Neural cell (in vitro differentiated cells): Measurements from ENCODE around the gene OST4.

Experiments
- EP300 ChIP-seq: fragments of 450-650 bp; conservative IDR thresholded peaks from 2 replicates; pipeline ENCODE4 v1.6.1; 2014; ENCODE audit warnings: antibody characterized with exemption, mild to moderate bottlenecking, moderate library complexity; ENCODE audit not compliant: poor library complexity, severe bottlenecking
- EZH2 ChIP-seq: fragments of 200-600, 300-800 bp; shearing (Covaris generic), sonication (generic); IDR thresholded peaks from 2 replicates; pipeline ENCODE4 v1.6.1; 2014; ENCODE audit warnings: antibody characterized with exemption, low read length, borderline replicate concordance, mild to moderate bottlenecking; ENCODE audit not compliant: insufficient read depth, poor library complexity, severe bottlenecking
- POLR2AphosphoS5 ChIP-seq: IDR thresholded peaks from 2 replicates; pipeline ENCODE4 v1.6.1; 2012
- RAD21 ChIP-seq: fragments of 450-650 bp; conservative IDR thresholded peaks from 2 replicates; pipeline ENCODE4 v1.6.1; 2014; ENCODE audit warnings: antibody characterized with exemption, mild to moderate bottlenecking, moderate library complexity
- REST ChIP-seq: IDR thresholded peaks from 2 replicates; pipeline ENCODE4 v1.6.1; 2012; ENCODE audit warnings: borderline replicate concordance
- SMC3 ChIP-seq: fragments of 450-650 bp; conservative IDR thresholded peaks from 2 replicates; pipeline ENCODE4 v1.6.1; 2014; ENCODE audit warnings: antibody characterized with exemption, mild to moderate bottlenecking, moderate library complexity; ENCODE audit not compliant: poor library complexity
- TAF1 ChIP-seq: IDR thresholded peaks from 2 replicates; pipeline ENCODE4 v1.6.1; 2012; ENCODE audit warnings: low read depth
- TF ChIP-seq, protein P1 (sequence below): fragments of 450-650 bp; IDR thresholded peaks from 2 replicates; pipeline ENCODE4 v1.5.1; 2014; ENCODE audit warnings: antibody characterized with exemption, mild to moderate bottlenecking, moderate library complexity; ENCODE audit not compliant: poor library complexity, severe bottlenecking

- TF ChIP-seq TAF1 (no peak), EZH2 (no peak), POLR2AphosphoS5 (no peak), RAD21 (no peak), EP300 (no peak), SMC3 (no peak), REST (no peak)
- TF ChIP-seq, protein P1, sequence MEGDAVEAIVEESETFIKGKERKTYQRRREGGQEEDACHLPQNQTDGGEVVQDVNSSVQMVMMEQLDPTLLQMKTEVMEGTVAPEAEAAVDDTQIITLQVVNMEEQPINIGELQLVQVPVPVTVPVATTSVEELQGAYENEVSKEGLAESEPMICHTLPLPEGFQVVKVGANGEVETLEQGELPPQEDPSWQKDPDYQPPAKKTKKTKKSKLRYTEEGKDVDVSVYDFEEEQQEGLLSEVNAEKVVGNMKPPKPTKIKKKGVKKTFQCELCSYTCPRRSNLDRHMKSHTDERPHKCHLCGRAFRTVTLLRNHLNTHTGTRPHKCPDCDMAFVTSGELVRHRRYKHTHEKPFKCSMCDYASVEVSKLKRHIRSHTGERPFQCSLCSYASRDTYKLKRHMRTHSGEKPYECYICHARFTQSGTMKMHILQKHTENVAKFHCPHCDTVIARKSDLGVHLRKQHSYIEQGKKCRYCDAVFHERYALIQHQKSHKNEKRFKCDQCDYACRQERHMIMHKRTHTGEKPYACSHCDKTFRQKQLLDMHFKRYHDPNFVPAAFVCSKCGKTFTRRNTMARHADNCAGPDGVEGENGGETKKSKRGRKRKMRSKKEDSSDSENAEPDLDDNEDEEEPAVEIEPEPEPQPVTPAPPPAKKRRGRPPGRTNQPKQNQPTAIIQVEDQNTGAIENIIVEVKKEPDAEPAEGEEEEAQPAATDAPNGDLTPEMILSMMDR, result no peak
Measured at GRCh38 chr2:27053776-27054175, 17.7 kb downstream of the OST4 start.
